Right renal cortex interstitium (tissue), 3 donors: ENCODE measurements around the gene RIF1. TPM values are rescaled to one million over a fixed set of nuclear protein-coding genes. Genes with fewer than 3 reads are reported as not detected.

ENCODE experiments used
- DNase-seq, 3 donors: peaks; one replicate each; pipeline ENCODE4 v3.0.0-alpha.2; 2013; ENCODE audit warnings: low read depth in 3 of 3, low spot score in 2 of 3
- polyA plus RNA-seq, 3 donors: library from polyadenylated mRNA; unstranded; fragments of 120-200 nt; gene quantifications; one replicate each; pipeline ENCODE4 v1.2.1, GENCODE V29; 2013; ENCODE audit not compliant: insufficient read length in 3 of 3

RIF1 gene, protein sequence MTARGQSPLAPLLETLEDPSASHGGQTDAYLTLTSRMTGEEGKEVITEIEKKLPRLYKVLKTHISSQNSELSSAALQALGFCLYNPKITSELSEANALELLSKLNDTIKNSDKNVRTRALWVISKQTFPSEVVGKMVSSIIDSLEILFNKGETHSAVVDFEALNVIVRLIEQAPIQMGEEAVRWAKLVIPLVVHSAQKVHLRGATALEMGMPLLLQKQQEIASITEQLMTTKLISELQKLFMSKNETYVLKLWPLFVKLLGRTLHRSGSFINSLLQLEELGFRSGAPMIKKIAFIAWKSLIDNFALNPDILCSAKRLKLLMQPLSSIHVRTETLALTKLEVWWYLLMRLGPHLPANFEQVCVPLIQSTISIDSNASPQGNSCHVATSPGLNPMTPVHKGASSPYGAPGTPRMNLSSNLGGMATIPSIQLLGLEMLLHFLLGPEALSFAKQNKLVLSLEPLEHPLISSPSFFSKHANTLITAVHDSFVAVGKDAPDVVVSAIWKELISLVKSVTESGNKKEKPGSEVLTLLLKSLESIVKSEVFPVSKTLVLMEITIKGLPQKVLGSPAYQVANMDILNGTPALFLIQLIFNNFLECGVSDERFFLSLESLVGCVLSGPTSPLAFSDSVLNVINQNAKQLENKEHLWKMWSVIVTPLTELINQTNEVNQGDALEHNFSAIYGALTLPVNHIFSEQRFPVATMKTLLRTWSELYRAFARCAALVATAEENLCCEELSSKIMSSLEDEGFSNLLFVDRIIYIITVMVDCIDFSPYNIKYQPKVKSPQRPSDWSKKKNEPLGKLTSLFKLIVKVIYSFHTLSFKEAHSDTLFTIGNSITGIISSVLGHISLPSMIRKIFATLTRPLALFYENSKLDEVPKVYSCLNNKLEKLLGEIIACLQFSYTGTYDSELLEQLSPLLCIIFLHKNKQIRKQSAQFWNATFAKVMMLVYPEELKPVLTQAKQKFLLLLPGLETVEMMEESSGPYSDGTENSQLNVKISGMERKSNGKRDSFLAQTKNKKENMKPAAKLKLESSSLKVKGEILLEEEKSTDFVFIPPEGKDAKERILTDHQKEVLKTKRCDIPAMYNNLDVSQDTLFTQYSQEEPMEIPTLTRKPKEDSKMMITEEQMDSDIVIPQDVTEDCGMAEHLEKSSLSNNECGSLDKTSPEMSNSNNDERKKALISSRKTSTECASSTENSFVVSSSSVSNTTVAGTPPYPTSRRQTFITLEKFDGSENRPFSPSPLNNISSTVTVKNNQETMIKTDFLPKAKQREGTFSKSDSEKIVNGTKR (N-terminal part only)
- polyA plus RNA-seq, result 10 to 100 TPM; 38.6 to 44.9 (median 44.8) TPM

DNA sequence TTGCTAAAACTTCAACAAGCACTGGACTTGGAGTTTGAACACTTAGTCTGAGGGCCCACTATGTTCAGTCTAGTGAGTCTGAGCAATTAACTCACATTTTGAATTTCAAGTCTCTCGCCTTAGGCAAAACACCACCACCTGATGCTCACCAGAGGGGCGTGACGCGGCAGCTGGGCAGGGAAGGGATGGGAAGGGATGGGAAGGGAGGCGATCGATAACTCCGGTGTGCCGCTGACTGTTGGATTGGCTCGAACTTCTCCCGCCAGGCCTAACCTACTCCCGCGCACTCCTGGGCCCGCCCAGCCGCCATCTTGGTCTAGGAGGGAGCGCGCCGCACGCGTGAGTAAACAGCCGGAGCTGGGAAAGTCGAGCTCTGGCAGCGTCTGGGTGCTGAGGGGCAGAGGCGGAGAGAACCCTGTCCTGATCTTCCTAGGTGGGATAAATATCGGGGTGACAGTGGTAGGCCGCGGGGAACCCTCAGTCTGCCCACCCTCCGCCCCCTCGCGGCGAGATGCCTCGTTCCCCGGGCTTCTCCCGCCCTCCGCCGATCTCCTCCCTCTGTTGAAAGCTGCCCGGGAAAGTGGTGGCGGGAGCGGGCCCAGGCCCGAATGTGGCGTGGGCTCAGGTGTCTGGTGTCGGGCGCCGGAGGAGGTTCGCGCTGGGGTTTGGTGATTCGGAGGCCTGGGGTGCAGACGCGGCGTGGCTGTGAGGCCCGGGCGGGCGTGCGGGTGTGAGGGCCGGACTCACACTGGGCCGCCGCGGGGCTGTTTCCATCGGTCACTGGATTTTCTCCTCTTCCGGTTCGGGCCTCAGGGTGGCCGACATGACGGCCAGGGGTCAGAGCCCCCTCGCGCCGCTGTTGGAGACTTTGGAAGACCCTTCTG lies at the start of gene RIF1:
Gene RIF1, plus strand, starts transcription at position 302 of the 884 bp plus-strand sequence. Its CDS starts 522 bp downstream, at position 824.
- peak; percentile 66 to 84 (median 79) for DNase-seq

DNA sequence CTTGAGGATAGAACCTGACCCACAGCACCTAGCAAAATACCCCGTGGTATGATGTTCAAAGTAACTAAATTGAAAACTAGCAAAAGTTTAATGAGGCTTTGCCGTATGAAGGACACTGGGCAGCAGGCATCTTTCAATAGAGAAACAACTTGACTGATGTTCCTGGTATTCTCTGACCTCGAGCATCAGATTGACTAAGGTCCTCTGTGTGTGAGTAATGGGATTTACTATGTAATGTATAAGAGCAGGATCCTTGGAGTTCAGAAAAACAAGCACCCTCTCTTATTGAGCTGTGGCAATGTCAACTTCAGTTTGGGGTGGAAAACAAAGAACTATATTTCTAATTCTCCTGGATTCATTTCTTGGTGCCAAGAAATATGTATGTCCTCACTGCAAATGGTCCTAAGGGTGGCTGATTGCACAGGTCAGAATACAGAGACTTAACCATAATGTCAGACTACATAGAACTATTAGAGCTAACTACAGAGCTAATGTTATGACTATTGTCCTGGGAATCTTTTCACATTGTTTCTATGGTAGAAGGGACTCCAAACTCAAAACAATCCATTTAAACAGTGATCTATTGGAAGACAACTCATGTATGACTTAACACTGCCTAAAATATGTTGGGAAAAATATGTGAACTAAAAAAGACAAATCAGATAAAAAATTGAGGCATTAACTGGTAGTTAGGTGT lies 47.9 kb upstream of the RIF1 start:
- no peak for DNase-seq

DNA sequence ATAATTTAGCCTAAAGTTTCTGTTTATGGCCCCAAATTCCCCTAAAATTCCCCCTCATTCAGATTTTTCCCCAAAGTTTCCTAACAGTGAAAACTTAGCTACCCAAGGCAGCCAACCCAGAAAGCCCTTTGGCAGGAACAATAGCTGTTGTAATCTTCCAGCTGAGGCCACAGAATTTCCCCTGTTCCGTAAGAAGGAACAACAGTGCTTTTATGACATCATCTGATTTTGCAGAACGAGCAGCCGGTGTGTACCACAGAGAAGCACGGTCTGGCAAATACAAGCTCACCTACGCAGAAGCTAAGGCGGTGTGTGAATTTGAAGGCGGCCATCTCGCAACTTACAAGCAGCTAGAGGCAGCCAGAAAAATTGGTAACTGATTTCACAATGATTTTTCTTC lies 46.0 kb upstream of the RIF1 start:
- DNase-seq, result no peak

DNA sequence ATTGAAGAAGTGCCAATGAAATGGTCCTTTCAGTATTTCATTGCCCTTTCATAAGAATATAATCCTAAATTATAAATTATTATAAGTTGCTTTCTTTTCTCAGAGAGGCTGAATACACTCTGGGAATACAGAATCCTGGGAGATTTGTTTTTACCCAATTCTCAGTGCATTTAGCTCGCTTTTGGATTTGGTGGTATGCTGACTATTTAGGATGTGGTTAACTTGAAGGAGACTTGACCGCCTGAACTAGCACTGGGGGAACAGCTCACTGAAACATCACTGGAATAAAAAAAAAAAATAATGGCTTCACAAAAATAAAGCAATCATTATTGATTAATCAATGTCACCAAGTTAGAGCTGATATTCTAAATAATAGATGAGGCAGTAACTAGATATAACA lies 42.1 kb upstream of the RIF1 start:
- DNase-seq, result no peak

DNA sequence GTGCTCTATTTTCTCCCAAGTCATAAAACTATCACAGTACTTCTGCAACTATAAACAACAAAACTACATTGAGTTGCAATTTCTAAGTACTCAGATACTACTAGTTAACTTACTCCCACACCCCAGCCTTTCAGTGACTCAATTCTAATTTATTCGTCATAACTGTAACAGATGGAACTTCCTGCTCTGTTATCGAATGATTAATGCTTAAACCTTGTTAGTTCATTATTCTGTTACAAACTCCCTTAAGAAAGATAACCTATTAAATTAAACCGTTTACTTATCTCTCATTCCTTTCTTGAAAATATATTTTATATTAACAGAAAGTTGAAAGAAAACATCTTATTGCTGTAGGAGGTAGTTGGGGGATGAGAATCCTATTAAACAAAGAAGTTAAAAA lies 35.3 kb upstream of the RIF1 start:
- DNase-seq, result peak; percentile 25 to 41 (median 33)

DNA sequence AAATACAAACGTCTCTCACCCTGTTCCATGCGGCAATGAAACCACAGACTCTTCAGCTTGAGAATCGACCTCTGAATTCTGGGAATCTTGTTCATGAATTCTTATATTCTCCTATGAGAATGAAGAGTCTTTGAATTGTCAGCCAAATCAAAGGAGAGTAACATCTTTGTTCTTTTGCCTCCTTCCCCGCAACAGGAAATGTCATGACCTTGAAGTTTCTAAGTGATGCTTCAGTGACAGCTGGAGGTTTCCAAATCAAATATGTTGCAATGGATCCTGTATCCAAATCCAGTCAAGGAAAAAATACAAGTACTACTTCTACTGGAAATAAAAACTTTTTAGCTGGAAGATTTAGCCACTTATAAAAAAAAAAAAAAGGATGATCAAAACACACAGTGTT lies 30.5 kb upstream of the RIF1 start:
- DNase-seq, result no peak

DNA sequence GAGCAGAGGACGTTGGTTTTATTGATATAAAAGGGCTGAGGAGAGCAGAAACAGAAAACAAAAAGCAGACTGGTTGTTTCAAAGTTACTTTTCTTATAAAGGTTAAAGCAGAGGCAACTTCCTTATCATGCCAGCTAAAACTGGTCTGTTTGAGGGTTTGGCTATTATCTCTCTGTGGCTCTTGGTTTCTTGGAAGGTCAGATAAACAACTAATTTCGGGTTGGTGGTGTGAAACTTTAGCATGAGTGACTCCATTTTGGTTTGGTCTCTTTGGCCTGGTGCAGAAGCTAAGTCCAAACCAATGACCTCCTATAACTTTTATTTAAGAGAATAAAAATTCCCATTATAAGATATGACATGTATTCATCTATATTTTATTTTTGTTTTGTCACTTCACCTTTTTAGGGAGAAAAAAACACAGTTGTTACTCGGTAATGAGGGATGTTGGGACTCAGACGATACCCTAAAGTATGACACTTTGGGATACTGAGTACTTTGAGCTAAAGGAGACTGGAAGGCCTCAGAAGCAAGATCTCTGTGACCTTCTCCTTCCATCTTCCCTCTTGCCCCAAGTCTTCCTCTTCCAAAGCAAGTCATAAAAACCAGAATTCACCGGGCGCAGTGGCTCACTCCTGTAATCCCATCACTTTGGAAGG lies 29.0 kb upstream of the RIF1 start:
- no peak for DNase-seq

DNA sequence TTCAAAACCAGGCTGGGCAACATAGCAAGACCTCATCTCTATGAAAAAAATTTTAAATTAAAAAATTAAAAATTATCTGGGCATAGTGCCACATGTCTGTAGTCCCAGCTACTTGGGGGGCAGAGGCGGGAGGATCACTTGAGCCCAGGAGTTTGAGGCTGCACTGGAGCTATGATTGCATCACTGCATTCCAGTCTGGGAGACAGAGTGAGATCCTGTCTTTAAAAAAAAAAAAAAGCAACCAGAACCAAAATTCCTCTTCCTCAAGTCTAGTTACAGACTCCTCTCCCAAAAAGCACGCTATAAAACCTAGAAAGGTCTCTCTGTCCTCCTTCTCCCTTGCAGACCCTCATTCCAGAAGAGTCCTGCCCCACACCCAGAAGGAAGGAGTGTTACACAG lies 28.4 kb upstream of the RIF1 start:
- no peak for DNase-seq

DNA sequence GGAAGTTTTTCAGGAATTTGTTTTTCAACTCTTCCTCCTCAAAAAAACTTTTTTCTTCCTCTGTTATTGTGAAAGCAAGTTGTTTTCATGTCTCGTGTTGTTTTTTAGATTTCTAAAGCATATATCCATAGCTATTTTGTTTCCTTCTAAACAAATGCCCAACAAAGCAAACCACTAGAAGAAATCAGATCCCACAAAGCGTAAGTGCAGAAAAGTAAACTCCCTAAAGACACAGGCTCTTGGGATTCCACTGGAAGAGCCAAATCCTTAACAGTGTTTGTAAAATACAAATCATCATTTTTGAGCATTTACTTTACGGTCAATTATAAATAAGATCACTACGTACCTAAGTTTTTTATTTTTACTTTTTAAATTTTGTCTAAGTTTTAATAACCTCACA lies 21.7 kb upstream of the RIF1 start:
- DNase-seq, result no peak

DNA sequence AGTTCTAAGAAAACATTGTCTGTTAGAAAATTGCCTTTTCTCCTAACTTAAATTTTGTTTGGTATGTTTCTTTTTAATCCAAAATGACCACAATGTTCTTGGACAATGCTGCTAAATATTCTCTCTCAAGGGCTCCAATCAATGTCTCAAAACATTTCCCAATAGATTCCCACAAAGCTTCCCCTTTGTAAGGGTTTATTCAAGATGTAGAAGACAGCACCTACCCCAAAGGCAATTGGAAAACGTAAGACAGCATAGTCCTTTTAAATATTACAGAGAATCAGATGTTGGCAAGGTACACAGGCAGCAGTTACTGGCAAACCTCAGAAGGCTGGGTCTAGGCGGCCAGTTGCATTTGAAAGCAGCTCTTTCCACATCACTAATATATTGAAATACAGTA lies 18.3 kb upstream of the RIF1 start:
- DNase-seq, result no peak

DNA sequence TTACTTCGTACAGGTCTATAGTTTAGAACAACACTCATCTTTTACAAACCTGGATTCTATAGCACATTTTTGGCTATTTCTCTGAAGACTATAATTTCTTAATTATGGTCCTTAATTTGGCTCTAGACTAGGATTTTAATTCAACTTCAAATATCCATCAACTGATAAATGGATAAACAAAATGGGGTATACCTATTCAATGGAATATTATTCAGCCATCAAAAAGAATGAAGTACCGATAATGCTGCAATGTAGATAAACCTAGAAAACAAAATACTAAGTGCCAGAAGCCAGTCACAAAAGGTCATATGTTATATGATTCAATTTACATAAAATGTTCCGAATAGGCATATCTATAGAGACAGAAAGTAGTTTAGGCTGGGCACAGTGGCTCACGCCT lies 15.2 kb upstream of the RIF1 start:
- DNase-seq, result no peak

DNA sequence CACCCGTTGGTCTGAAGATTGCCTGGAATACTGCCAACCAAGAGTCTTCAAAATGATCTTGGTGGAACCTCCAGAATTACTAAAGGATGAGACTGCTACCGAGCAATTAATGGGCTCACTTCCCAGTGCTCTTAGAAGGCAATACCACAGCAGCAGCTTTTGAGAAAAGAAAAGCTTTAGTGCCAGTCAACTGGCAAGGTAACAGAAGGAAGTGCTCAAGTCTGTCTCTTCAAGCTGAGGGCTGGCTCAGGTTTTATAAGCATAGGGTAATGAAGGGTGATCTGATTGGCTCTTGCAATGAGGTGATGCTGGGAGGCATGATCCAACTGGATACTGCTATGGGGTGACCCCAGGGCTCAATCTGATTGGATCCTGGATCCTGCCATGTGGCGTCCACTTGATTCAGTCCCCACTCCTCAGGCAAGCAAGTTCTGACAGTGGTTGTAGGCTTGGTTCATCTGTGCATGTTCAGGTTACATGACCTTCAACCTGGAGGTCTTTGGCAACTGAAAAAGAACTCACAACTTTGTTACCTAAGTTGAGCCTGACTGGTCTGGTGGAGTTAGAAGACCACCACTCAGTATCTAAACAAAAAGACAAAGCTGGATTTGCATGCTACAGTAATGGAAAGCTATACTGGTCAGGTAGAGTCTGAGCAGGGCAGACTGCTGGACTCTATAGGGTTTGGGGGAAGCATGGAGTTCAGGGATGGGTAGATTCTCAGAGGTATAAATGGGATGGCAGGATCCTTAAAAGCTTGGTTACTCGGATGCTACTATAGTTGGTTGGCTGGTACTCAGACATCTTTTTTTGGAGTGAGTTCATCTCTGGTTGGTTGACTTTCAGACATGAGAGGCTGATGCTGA lies 14.0 kb upstream of the RIF1 start:
- DNase-seq, result no peak

DNA sequence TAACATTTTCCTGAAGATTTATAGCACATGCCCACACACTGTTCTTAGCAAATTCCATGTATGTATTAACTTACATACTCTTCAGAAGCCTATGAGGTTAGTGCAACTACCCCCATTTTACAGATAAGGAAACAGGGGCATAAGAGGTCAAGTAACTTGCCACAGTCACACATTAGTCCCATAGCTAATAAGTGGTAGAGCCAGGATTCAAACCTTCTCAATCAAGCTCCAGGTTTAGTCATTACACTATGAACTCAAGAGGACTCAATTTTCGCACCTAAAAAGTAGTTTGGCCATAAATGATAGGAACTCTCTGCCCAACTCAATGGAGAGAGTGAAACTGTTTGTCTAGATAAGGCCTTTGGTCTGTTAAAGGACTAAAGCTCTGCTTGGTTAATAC lies 9.7 kb upstream of the RIF1 start:
- no peak for DNase-seq

DNA sequence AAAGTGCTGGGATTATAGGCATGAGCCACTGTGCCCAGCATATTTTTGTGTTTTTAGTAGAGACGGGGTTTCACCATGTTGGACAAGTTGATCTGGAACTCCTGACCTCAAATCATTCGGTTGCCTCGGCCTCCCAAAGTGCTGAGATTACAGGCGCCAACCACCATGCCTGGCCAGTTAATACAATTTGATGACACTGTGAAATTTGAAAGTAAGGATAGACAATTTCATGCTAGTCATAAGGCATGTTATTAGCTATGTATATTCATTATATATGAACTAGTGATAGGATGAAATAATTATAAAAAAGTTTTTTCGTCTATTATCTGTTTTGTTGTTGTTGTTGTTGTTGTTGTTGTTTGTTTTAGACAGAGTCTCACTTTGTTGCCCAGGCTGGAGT lies 8.6 kb upstream of the RIF1 start:
- no peak for DNase-seq

DNA sequence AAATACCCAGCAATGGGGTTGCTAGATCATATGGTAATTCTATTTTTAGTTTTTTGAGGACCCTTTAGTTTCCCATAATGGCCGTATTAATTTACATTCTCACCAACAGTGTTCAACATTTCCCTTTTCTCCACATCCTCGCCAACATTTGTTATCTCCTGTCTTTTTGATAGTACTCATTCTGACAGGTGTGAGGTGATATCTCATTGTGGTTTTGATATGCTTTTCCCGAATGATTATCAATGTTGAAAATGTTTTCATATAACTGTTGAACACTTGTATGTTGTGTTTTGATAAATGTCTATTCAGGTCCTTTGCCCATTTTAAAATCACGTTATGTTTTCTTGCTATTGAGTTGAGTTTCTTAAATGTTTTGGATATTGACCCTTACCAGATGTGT lies 5.8 kb upstream of the RIF1 start:
- DNase-seq, result no peak

DNA sequence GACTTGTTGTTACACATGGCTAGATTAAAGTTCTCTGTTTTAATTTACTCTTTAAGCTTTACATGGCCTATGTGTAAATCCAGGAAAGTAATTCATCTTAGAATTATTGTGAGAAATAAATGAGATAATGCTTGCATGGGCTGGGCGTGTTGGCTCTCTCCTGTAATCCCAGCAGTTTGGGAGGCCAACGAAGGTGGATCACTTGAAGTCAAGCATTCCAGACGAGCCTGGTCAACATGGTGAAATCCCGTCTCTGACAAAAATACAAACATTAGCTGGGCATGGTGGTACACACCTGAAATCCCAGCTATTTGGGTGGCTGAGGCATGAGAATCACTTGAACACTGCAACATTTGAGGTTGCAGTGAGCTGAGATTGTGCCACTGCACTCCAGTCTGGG lies 4.3 kb upstream of the RIF1 start:
- no peak for DNase-seq

DNA sequence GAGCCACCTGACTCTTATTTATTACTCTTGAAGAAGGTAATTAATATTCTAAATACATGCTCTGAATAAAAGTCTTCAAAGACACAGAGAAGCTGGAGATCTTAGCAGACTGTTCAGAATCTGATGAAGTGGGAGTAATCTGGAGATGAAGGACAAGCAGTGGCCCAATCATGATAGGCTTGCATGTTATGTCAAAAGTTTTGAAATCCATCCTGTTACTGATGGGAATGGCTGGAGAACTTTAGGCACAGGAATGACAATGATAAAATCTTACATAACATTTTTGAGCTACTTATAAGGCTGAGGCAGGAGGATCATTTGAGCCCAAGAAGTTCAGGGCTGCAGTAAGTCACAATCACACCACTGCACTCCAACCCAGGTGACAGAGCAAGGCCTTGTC lies 2.4 kb upstream of the RIF1 start:
- DNase-seq, result no peak
